ENCODE data around the gene GPR17. TPM values are rescaled to one million over a fixed set of nuclear protein-coding genes. Genes with fewer than 3 reads are reported as not detected.

The GPR17 gene
- total RNA-seq, 1 donor from 2014 or later: not detected

GRCh38 chr2:127640082-127641072 is 5.6 kb upstream of the GPR17 start:
- DNase-seq (ENCODE audit: low spot score) (no peak), ATAC-seq (peak; percentile 56)

GRCh38 chr2:127641133-127641532 is 4.8 kb upstream of the GPR17 start:
- DNase-seq (ENCODE audit: low spot score) (no peak), ATAC-seq (no peak)

DNA sequence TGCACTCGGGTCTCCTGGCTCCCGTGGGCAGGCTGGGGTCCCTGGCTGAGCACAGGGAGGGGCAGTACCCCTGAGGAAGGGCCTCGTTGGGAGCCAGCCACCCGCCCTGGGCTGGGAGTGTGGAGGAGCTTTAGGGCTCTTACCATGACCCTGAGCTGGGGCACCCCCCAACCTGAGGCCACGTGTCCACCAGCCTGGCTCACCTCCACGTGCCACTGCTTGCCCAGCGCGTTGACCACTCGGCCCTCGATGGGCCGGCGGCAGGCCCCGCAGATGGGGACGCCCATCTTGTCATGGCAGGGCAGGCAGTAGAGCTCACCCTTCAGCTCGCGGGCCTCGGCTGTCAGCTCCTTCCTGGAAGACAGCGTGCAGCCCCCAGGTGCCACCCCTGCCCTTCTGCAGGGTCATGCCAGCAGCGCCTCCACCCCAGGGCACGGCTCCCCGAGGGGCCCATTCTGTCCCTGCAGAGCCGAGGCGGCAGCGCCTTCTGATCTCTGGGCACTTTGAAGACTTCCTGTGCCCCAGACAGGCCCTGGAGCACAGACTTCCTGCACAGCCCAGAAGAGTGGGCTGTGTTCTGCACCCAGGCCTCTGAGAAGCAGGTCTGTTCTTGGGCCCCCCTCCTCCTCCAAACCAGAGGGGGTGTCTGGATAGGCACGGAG is 4.0 kb upstream of the GPR17 start:
- DNase-seq (ENCODE audit: low spot score) (no peak), ATAC-seq (no peak)

DNA sequence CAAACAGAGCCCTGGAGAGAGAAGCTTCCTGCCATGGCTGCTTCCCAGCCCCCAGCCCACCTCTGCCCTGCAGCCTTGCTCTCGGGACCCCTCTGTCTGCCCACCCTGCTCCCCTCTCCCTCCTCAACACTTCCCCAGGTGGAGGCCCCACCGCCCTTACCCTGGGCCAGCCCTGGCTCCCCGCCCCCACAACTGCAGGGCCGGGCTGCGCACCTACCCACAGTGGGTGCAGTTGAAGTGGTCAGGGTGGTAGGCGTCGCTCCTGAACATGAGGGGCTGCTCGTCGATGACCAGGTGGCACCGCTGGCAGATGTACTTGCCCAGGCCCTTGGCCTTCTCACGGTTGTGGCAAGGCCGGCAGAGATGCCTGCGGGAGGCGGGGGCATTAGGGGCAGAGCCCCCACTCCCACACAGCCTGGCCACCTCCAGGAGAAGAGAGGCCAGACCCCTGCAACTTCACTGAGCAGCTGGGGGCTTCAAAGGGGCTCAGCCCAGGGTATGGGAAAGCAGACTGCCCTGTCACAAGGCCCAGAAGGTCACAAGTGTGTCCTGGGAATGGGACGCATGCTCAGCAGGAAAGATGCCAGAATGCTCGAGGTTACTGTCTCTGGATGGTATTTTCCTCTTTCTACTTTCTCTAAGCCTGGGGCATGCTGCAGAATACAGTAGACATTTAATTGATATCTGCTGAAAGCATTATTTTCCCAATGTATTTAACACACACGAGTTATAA is 3.1 kb upstream of the GPR17 start:
- ATAC-seq (no peak), DNase-seq (ENCODE audit: low spot score) (no peak)

GRCh38 chr2:127643439-127644065 is 2.4 kb upstream of the GPR17 start:
- ATAC-seq (no peak), DNase-seq (ENCODE audit: low spot score) (no peak)

DNA sequence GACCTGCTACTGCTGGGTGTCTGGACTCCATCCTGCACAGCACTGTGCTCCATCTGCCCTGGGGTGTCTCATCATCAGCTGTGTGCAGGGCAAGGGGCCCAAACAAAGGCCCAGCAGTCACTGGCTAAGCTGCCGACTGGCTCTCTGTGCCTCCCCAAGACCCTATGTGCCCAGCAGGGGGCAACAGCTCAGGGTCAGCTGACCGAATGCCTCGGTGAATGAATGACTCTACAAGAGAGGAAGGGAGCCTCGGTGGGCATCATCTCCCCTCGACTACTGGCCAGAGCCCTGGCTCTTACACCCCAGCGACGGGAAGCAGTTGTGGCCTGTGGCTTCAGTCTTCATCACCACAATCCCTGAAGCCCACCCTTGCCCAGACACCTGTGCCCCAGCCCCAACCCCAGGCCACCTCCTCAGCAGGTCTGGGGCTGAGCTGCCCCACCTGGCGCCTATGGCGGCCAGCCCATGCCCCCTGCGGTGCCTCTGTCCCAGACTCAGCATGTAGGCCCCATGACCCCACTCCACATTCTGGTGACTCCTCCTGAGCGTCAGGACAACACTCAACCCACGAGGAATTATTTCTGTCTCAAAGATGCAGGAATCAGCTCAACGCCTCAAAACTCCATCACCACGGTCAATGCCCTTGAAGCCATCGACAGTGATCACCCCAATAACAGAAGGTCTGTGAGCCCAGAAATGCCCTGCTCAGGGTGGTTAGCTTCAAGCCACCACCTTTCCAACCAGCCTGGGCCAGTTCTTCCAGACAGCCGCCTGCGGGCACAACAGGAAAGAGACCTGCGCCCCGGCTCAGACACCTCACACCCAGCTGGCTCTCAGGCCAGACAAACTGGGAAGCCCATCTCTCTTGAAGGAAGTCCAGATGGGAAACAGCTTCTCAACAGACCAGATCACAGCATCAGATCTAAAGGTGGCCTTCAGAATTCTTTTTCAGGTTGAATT is 1.6 kb upstream of the GPR17 start:
- ATAC-seq (no peak), DNase-seq (ENCODE audit: low spot score) (no peak)

DNA sequence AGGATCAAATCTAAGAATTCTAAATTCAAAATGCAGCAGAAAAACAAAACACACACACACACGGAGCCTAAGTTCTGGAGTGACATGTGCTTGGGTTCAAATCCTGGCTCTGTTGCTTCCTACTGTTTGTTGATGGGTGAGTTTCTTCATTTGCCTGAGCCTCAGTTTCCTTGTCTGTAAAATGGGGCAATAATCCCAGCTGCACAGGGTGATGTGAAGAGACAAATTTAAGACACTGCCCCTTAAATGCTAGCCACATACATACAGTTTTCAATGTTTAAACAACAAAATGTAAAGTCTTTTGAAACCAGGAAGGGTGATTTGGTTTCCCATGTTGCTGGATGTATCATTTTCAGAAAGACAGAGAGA is 943 bp upstream of the GPR17 start:
- DNase-seq (ENCODE audit: low spot score): no peak
- ATAC-seq: no peak

GRCh38 chr2:127646487-127647241 is 711 bp downstream of the GPR17 start:
- ATAC-seq (no peak), DNase-seq (ENCODE audit: low spot score) (no peak)

GRCh38 chr2:127647242-127648190 is 1.6 kb downstream of the GPR17 start:
- no peak for DNase-seq (ENCODE audit: low spot score)
- peak; percentile 5 for ATAC-seq

GRCh38 chr2:127648321-127648720 is 2.4 kb downstream of the GPR17 start:
- ATAC-seq: no peak
- DNase-seq (ENCODE audit: low spot score): no peak

GRCh38 chr2:127649100-127649611 is 3.2 kb downstream of the GPR17 start:
- ATAC-seq: peak; percentile 41
- no peak for DNase-seq (ENCODE audit: low spot score)

DNA sequence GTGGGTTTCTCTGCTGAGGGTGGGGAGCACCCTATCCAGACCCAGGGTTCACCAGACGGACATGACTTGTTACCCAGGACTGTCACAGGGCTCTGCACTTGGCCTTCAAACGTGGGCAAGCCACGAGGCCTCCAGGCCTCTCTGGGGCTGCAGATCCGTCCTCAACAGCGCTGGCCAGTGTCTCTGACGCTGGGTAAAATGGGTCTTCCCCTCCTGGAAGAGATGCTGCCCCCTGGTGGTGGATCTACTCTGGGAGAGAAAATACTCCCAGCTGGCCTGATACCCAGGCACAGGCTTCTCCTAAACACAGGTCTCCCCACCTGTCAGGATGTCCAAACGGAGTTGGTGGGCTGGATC is 3.7 kb downstream of the GPR17 start:
- DNase-seq (ENCODE audit: low spot score): peak; percentile 82
- ATAC-seq: peak; percentile 88

- ATAC-seq (peak; percentile 5), DNase-seq (ENCODE audit: low spot score) (no peak)
These were observed 4.3 kb downstream of the GPR17 start for GRCh38 chr2:127650041-127650784.

DNA sequence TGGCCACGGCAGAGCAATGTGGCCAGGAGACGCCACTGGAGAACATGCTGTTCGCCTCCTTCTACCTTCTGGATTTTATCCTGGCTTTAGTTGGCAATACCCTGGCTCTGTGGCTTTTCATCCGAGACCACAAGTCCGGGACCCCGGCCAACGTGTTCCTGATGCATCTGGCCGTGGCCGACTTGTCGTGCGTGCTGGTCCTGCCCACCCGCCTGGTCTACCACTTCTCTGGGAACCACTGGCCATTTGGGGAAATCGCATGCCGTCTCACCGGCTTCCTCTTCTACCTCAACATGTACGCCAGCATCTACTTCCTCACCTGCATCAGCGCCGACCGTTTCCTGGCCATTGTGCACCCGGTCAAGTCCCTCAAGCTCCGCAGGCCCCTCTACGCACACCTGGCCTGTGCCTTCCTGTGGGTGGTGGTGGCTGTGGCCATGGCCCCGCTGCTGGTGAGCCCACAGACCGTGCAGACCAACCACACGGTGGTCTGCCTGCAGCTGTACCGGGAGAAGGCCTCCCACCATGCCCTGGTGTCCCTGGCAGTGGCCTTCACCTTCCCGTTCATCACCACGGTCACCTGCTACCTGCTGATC is 4.9 kb downstream of the GPR17 start:
- no peak for DNase-seq (ENCODE audit: low spot score)

GRCh38 chr2:127651381-127651809 is 5.4 kb downstream of the GPR17 start:
- ATAC-seq (no peak), DNase-seq (ENCODE audit: low spot score) (no peak)

More for the DNA sequence above, 4.9 kb downstream of the GPR17 start:
- ATAC-seq: no peak

GRCh38 chr2:127651971-127652550 is 6.1 kb downstream of the GPR17 start:
- DNase-seq (ENCODE audit: low spot score): no peak
- peak; percentile 27 for ATAC-seq
